GM21423 (cell line): ENCODE data around the gene CELF2.

Experiments
- ATAC-seq: cut with Tn5 transposase; IDR thresholded peaks from one replicate; pipeline ENCODE4 v1.9.1; 2021; ENCODE audit warnings: mild to moderate bottlenecking, moderate library complexity; ENCODE audit not compliant: unreplicated experiment

Gene CELF2

DNA sequence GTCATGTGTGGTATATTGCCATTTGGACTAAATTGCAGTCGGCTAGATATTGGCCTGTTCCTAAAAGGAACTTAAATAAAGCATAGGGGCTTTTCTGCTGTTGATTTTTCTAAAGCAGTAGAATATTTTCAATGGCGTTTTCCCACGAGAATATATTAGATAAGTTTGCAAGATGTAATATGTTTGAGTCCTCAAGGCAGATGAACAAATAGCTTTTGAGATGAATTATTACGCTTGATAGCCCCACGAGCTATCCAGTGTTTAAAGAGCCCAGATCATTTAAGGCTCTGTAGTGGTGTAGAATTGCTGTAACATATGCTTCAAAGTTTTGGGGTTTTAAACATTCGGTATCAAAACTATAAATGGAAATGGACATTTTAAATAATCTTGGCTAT lies 2.9 kb downstream of the CELF2 start:
- no peak for ATAC-seq

DNA sequence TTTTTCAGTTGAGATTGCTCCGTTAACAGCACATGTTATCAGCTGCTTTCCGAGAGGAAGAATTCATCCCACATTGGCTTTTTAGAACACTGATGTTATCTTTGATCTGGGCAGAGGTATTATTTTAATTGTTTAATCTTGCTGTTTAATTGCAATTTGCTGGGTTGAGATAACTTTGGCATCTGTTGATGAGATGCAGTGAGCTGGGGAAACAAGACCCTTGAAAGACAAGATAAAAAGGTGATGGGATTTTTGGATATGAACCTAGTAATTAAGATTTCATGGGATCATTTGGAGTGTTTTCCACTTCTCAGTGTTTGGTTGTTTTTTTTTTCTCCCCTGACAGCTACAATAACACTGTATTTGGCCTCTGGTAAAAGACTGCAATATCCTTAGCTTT lies 4.5 kb downstream of the CELF2 start:
- no peak for ATAC-seq

DNA sequence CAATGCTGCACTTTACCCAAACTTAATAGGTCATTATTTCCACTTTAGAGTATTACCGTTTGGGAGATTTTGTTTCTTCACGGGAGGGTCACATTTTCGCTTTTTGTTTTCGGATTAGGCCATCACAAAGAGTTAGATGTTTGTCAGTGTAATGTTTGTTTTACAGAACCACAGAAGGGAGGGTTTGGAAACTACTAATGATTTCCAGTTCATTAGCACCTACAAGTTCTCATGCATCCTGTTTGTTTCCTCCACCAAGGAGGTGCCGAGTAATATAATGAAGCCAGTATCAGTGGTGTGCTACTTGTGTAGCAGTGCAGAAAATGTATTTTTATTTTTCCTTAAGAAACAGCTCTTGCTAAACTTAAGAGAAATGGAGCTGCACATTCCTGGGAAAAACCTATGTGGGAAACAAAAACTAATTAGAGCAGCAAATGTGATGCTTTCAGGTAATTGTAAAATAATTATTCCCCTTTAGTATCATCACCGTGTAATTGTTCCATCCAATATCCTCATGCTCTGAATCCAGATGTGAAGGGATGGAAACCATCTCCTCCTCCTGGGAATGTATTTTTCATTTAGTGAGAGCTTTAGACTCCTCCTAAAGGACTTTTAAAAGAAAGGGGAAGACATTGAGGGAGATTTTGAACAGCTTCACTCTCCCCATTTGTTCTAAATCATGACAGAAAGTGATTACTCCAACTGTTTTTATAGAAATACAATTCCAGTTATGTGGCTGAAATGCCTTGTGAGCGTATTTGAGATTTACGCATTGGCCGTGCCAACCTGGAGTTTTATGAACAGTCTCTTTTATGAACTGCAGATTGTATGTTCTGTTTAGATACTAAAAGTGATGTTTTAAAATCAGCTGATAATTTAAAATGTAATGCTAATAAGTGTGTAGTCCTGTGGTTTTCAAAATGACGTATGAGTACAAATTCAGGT lies 5.6 kb downstream of the CELF2 start:
- ATAC-seq = no peak

DNA sequence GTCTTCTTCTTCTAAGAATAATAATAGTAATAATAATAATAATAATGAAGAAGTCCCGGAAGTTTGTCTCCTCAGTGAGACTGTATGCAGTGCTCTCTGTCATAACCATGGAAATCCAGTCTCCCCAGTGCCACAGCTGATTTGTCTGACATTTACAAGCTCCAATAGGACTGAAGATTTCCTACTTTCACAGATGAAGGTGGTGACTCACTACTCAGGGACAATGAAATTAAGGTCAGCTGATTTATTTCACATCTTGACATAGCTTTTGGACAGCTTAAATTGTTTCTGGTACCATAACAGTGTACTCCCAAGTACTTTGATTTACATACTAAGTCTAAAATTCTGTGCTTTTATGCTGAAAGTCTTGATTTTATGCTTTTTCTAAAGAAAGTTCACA lies 6.9 kb downstream of the CELF2 start:
- no peak for ATAC-seq

DNA sequence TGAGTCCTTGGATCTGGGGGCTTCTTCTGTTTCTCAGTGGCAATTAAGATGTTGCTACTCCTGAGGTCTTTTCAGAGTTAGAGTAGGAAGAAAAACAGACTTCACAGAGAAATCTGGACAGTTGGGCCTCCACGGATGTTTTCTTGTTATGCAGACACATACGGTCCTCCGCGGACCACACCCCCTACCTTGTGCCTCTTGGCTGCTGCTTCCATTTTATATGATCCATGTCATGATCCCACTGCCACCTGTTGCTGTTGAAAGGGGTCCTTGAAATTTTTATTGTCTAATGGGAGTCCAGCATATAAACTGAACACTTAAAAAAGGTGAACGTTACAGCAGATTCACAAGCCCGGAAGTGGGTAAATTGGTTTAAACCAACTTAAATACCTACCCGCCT lies 8.3 kb downstream of the CELF2 start:
- ATAC-seq = no peak

DNA sequence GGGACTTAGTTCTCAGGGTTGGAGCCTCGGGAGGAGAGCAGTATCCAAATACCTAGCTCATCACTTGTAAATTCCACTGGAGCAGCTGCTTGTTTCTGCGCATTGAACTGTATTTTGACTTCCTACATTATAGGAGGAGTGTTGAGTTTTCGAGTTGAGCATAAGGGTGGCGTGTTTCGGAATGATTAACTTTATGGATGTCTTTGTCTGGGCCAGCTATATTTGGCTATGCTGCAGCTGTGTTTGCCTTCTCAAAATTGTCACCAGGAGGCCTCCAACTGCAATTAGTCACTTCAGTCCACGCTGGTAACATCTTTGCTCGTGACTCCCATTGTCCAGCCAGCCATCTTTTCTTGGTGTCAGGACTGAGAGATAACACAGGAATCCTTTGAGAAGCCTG lies 9.1 kb downstream of the CELF2 start:
- ATAC-seq = no peak

DNA sequence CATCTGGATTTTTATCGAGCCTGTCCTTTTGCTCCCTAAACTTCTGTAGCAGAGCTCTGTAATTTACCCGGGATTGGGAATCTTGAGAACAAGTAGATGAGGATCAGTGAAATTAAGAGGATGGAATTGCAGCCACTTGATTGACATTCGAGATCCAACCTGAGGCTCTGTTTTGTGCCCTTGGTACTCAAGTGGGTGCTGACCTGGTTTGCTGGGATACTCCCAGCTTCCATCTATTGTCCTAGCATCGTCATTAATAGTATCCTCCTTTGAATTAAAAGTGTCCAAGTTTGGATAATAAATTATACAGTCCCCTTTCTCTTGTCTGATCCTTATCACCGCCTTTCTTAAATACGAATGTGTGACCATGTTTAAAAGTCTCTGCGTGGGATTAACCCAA lies 17.1 kb downstream of the CELF2 start:
- no peak for ATAC-seq

DNA sequence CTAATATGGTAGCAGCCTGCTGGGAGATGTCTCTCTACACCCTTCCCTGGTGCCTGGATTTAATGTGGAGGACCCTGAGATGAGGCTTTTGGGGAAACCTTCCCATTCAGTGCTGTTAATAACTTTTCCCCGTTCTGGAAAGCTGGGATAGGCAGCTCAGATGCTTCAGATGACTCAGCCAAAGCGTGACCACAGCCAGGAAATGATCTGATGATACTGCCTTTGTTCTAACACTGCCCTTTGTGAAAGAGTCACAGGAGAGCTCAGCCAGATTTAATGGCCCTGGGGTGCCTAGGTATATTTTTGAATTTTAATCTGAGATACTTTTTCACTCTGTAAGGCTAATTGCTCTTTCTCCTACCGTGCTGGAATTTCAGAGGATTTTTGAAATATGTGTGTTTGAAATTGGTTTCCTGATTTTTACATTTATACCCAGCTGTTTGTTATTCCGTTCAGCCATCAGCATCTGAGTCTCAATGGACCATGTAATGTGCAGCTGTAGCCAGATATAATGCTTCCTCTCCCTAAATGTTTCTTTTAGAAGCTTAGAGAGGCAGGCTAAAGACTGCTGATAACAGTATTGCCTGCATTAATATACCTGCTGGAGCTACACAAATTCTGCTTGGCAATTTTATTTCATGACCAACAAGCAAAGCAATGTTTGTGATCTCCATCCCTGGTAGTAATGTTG lies 17.8 kb downstream of the CELF2 start:
- no peak for ATAC-seq

DNA sequence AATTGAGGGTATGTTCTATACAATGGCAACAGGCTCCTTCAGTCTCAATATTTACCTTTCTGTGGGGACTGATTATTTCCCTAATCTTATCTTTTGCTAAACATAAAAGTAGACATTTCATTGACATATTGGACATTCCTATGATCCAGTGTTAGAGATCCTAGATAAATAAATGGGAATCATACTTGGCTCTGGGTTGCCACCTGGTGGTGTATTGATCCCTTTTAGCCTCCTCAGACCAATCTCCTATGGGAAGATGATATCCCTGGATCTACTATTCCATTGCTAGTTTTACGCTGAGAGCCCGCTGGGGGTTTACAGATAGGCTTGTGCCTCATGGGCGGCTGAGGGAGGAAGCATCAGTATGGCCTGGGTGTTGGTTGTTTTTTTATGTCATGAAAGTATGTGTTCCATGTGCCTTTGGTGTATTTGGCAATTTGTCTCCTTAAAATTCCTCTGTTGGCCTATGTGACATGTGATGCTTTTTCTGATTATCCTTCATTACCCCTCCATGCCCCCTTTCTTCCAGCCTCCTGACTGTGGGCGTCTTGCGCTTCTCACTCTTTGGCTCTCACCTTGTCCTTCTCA lies 18.8 kb downstream of the CELF2 start:
- ATAC-seq = no peak

DNA sequence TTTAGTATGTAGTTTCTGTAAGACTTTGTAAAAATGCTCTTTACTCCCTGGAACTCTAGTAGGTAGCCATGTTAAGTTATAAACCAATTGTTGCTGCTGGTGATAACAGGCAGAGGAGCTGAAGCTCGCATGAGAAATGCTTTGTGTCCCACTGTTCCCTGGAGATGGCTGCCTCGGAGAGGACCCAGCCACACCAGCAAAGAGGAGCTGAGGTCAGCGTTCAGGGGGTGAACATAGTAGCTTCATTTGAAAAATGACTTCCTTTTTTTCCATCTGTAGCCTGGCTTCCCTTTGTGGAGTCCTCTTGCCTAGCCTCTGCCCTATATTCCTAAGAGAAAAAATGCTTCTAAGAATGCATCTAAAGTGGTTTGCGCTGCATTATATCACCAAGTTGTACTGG lies 20.3 kb downstream of the CELF2 start:
- ATAC-seq = no peak

DNA sequence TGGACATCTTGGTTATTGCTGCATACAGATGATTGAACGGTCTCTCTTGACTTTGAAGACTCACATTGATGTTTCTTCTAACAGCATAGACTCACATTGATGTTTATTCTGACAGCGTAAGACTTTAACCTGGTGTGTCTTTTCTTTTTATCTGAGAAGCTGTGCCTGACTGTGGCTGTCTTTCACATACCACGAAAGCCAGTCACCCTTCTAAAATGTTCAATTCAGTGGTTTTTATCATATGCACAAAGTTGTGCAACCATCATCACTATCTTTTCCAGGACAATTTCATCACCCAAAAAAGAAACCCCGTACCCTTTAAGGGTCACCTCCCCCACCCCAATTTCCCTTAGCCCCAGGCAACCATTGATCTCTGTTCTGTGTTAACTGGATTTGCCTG lies 24.7 kb downstream of the CELF2 start:
- ATAC-seq = no peak

DNA sequence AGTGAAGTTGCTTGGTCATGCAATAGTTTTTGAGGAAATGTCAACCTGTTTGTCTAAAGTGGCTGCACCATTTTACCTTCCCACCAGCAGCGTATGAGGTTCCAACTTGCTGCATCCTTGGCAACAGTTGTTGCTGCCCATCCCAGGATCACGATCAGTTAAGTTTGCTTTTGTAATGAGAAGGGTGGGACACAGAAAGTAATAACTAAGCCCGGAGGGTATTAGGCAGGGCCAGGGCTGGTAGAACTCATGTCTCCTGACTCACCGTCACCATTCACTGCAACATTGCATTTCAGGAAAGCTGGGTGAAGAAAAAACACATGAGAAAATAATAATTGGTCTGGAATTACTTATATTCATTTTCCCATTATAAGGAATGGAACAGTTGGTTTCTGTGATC lies 25.4 kb downstream of the CELF2 start:
- no peak for ATAC-seq

DNA sequence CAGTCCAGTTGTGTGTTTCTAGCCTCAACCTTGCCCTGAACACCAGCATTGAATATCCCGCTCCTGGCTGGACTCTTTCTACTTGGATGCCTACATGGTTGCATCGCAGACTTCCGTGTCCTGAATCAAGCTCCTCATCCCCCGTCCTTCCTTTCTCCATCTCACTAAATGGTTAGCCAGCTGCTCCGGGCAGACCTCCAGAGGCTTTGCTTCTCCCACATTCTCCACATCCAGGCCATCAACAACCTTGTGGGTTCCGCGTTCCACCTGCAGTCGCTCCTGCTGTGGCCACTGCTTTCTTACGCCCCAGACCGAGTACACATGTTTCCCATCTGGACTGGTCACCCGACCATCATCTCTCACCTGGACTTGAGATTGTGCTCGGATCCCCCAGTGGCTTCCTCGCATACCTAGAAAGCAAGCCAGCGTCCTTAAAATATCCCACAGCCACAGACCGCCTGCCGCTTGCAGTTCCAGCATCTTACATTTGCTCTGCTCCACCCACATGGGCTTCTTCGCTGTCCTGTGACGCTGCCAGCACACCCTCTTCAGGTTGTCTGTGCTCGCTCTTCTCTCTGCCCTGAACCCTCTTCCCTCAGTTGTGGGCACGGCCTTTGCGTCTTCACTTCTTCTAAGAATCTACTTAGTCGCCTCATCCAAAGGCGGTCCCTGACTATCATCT lies 25.9 kb downstream of the CELF2 start:
- ATAC-seq = no peak

DNA sequence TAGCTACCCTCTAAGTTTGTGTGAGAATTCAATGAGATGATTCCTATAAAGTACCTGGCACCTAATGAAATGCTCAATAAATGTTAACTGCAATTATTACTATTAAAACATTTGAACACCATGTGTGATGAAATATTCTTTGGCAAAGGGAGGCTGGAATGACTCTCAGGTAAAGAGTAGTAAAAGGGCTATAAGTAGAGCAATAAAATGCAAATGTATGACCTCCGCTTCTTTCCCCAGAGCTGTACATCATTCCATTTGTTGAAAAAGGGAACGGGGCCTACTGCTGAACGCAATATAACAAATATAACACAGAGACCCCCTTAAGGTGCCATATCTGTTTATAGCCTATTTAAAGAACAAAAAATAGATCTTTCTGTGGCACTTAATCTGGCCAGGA lies 27.8 kb downstream of the CELF2 start:
- ATAC-seq = no peak

DNA sequence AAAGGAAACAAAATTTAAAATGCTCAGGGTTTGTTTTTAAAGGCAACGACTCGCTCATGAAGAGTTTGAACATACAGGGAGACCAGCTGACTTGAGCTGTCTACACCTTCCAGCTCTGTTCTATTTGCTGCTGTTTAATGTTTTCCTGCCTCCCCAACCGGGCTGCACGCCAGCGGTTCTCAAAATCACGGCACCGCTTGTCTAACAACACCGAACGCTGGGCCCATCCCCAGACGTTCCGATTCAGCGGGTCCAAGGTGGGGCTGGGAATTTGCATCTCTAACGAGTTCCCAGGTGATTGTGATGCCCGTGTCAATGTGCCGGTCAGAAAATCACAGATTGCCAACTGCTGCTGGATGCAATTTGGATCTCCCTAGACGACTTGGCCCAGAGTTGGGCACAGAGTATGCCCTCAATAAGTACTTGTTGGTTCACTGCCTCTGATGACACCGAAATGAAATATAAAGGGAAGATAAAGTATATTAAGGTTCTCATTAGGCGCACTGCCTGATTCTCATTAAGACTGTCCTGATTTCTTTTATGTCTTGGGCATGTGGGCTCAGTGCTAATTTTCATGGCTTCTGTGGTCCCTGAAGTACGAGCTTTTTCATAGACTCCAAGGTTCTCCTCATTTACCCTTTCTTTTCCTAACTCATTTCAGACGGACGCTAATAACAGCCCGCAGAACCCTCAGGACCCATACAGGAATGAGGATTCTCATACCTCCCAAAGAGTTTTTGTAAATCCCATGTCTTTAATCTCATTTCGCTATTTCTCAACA lies 28.5 kb downstream of the CELF2 start:
- ATAC-seq = no peak

DNA sequence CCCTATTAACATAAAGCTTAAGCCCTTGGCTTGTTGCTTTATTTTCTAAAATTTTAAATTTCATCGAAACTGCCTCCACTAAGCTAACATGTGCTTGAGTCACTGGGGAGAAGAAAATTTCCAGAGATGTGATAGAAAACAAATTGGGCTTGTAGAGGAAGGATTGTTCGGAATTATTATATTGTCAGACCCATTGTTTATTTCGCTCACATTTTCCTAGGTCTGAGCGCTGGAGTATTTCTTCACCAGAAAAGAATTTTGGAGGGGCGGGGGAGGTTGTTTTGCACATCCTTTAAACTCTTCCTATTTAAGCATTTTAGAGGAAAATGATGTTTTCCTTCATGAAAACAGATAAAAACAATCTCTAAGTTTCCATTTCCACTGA lies 29.1 kb downstream of the CELF2 start:
- ATAC-seq = no peak

DNA sequence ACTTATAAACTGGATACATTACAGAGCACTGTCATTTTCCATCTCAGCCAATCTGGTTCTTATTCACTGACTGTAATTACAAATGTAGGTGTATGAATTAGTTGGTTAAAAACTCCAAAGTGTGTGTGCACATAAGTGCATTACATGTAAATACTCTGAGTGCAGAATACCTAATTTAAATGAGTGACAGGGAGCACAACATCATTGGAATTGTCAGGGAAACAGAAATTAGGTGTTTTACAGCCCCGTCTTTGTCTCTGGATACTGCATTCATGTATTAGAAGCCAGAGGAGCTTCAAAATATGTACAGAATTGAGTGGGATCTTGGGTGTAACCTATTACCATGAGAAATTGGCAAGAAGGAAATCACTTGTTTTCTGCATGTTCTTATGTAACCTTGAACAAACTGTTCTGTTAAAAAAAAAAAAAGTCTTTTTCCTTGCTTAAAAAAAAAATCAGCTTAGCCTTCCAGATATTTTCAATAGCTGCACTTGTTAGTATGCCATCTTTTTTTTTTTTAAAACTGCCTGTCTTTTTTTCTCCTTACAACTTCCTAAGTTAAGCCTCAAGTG lies 31.1 kb downstream of the CELF2 start:
- ATAC-seq = no peak

DNA sequence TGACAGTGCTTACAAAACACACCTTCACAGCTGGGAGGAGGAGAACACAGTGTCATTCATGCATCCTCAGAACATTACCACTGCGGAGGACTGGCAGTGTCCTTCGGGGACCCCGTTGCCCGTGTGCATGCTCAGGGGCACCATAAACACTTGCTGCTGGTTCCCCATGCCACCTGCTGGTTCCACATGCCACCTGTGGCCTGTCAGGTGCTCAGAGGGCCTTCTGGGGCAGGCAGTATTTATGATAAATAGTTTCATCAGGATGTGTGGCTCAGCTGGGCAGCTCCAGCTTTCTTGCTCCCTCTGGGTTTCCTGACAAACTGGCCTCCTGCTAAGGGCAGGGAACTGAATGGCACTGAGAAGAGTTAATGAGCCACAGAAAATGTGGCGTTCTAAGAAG lies 32.1 kb downstream of the CELF2 start:
- ATAC-seq = no peak

DNA sequence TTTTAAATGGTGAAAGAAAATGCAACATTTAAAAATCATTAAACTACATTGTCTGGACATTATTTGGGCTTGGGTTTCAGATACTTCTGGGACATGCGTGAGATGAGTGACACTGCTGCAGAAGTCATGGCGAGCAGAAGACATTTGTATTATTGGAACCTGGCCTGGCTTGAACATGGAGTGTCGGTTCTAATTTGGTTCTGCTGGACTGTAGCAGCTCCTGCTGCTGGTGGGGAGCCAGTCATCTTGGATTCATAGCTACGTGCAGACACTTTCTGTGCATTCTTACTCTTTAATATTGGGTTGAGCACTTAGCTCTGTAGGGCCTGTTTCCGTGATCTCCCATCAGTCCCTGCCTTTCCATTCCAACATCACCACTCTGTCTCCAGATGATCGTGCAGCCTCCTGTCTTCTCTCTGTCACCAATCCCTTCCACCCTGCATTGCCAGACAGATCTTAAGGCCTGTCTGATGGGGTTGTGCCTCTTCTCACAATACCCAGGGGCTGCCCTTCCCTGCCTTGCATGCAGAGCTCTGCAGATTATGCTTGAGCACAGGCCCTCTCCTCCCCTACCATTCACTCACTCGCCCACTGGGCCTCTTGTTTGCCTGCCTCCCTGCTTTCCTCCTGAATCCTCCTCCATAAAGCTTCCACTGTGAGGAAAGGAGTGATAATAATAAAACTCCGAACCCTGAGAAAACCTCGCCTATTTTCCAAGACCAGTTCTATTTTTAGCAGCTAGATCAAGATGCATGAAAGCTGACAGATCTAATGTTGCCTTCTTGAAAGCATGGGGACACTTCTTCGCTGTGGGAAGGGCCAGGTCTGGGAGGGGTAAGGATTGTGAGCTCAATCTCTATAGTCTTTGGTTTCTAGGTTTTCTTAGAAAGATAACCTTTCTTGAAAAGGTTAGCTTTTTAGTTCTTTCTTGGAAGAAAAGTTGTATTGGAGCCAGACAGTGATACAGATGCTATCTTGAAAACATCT lies 32.9 kb downstream of the CELF2 start:
- no peak for ATAC-seq
